ENCODE results near the gene CR1L.

DNA sequence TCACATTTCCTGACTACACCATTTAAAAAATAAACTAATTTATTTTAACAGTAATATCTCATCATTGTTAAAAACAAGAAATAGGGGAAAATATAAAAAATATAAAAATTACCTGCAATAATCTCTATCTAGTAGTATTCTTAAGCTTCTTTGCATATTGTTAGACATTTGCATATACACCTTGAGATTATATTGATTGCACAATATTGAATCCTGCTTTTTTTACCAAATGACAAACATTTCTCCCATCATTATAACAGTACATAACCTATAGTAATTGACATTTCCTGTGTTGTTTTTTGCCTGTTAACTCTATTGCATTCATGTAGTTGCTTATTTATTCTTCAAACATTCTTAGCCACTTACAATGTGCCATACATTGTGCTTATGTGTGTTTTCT lies 11.7 kb upstream of the CR1L start:
- TF ChIP-seq, protein P1, sequence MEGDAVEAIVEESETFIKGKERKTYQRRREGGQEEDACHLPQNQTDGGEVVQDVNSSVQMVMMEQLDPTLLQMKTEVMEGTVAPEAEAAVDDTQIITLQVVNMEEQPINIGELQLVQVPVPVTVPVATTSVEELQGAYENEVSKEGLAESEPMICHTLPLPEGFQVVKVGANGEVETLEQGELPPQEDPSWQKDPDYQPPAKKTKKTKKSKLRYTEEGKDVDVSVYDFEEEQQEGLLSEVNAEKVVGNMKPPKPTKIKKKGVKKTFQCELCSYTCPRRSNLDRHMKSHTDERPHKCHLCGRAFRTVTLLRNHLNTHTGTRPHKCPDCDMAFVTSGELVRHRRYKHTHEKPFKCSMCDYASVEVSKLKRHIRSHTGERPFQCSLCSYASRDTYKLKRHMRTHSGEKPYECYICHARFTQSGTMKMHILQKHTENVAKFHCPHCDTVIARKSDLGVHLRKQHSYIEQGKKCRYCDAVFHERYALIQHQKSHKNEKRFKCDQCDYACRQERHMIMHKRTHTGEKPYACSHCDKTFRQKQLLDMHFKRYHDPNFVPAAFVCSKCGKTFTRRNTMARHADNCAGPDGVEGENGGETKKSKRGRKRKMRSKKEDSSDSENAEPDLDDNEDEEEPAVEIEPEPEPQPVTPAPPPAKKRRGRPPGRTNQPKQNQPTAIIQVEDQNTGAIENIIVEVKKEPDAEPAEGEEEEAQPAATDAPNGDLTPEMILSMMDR (conservative IDR thresholded peaks at IDR 0.05), result no peak
- no peak for TF ChIP-seq EZH2 (IDR thresholded peaks at IDR 0.05; ENCODE audit: low read depth)

Data from PC-9 (cell line).